Left renal cortex interstitium (tissue), 4 donors: ENCODE data around the gene BAIAP3. TPM values are rescaled to one million over a fixed set of nuclear protein-coding genes. Genes with fewer than 3 reads are reported as not detected.

ENCODE experiments used
- DNase-seq, 4 donors: peaks; one replicate each; pipeline ENCODE4 v3.0.0-alpha.2; 2013; ENCODE audit warnings: low read depth in 4 of 4, low spot score in 2 of 4, missing footprints in 1 of 4
- polyA plus RNA-seq, 4 donors: library from polyadenylated mRNA; unstranded; fragments of 120-200 nt; gene quantifications; one replicate each; pipeline ENCODE4 v1.2.1, GENCODE V29; 2013; ENCODE audit not compliant: insufficient read length in 4 of 4

The BAIAP3 gene
- polyA plus RNA-seq, 4 donors = 4.9 to 7.0 (median 6.1) TPM

- DNase-seq = no peak
These were observed 2.3 kb upstream of the BAIAP3 start for GRCh38 chr16:1330931-1331711.

GRCh38 chr16:1331712-1332617 is 1.5 kb upstream of the BAIAP3 start:
- peak in 2 of 4 donors; percentile 64 to 81 for DNase-seq

GRCh38 chr16:1332618-1333148 is 762 bp upstream of the BAIAP3 start:
- DNase-seq = no peak

- DNase-seq = no peak
These were observed 632 bp downstream of the BAIAP3 start for GRCh38 chr16:1333854-1334700.

GRCh38 chr16:1334739-1335138 is 1.3 kb downstream of the BAIAP3 start:
- no peak for DNase-seq

- no peak for DNase-seq
These were observed 1.9 kb downstream of the BAIAP3 start for GRCh38 chr16:1335211-1335971.

- DNase-seq = no peak
These were observed 2.6 kb downstream of the BAIAP3 start for GRCh38 chr16:1335996-1336395.

DNA sequence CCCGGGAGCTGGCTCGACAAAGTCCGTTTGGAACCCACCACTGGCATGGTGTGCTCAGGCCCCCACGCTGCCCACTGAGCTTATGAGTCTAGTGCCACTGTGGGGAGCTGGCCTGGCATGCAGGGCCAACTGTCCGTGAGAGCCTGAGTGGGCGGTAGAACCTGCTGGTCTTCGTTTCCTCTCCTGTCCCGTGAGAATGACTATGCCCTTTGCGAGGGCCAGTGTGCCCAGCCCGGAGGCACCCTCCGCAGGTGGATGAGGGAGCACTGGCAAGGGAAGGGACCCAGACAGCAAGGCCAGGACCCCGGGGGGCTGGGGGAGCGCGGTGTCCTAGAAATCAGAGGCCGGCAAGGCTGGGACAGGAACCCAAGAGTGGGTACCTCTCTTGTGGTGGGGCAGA is 3.2 kb downstream of the BAIAP3 start:
- DNase-seq = no peak

- no peak for DNase-seq
These were observed 4.0 kb downstream of the BAIAP3 start for GRCh38 chr16:1337486-1337885.

- no peak for DNase-seq
These were observed 4.8 kb downstream of the BAIAP3 start for GRCh38 chr16:1338119-1338730.

DNA sequence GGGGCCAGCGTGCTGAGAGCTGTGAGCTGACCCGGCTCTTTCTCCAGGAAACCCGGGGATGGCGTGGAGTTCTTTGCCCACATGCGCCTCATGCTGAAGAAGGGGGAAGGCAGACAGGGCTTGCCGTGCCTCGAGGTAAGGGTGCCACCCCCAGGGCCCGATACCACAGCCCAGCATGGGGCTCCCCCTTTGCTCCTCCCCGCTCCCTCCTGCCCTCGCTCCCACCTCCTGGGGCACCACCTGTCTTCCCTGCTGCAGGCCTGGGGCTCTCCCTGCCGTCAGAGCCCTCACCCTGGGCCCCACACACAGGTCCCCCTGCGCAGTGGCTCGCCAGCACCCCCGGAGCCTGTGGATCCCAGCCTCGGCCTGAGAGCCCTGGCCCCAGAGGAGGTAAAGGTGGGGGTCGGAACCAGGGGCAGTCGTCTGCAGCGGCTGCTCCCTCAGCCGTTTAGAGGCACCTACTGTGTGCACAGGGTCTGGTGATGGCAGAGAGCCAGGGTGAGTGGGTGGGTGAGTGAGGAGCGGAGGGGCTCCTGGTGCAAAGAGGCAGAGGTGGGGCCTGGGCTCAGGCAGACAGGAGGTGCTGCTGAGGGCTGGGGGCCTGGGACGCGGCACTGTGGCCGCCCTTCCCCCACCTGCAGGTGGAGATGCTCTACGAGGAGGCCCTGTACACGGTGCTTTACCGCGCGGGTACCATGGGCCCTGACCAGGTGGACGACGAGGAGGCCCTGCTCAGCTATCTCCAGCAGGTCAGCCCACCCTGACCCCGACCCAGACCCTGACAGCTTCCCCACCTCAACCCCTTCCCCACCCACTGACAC is 5.6 kb downstream of the BAIAP3 start:
- DNase-seq = no peak

GRCh38 chr16:1340730-1341494 is 7.5 kb downstream of the BAIAP3 start:
- DNase-seq = no peak

DNA sequence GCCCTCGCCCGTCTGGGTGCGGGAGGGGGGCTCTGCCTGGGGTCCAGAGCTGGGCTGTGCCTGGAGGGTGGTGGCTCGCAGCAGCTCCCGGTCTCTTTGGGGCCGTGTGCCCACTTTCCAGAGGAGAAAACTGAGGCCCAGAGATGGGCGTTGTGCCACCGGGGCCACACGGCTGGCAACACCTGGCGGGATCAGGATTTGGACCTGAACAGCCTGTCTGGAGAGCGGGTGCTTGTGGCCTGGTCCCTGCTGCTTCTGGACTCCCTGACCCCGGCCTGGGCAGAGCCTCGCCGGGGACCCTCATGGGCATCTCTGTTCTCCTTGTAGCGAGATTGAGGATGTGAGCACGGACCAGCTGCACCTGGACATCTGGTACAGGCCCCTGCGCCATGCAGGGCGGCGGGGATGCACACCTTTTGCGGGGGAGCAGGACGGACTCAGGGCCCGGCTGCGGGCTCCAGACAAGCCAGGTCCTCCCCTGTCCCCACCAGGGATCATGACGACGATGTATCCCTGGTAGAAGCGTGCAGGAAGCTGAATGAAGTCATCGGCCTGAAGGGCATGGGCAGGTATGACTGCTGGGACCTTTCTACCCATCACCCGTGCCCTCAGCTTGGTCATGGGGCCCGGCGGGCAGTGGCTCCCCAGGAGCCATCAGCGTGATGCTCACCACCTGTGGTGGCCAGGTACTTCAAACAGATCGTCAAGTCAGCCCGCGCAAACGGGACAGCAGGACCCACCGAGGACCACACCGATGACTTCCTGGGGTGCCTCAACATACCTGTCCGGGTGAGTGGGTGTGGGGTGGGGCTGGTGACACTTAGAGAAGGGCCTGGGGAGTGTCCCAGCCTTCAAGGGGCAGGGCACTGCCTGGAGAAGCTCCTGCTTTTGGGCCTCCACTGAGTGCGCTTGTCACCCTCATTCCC is 8.3 kb downstream of the BAIAP3 start:
- DNase-seq = no peak

- DNase-seq = peak in 3 of 4 donors; percentile 77 to 84 (median 82)
These were observed 9.3 kb downstream of the BAIAP3 start for GRCh38 chr16:1342526-1343427.

- no peak for DNase-seq
These were observed 10.2 kb downstream of the BAIAP3 start for GRCh38 chr16:1343428-1344242.
